Right cardiac atrium (tissue), 5 donors: ENCODE data around the gene TYW1. TPM values are rescaled to one million over a fixed set of nuclear protein-coding genes. Genes with fewer than 3 reads are reported as not detected.
"Not testable (repeated sequence)": the region's sequence is repeated elsewhere in the genome, so short reads cannot be mapped to it uniquely, and the experiment has no call there.

Source experiments
- ATAC-seq, 2 donors: fragments of 200-7000 bp; cut with Tn5 transposase; one replicate each; pipeline versions ENCODE4 v1.8.0 to v1.9.1; 2020; ENCODE audit warnings: moderate library complexity in 2 of 2, mild to moderate bottlenecking in 1 of 2
- DNase-seq, 3 donors: peaks; one replicate each; pipeline ENCODE4 v3.0.0-alpha.2; 2020
- H3K27ac ChIP-seq: one replicate; pipeline ENCODE4 v1.5.1; 2013; ENCODE audit warnings: mild to moderate bottlenecking, low read length, control low read depth, moderate library complexity
- H3K27me3 ChIP-seq: one replicate; pipeline ENCODE4 v1.6.1; 2013; ENCODE audit not compliant: control insufficient read depth, insufficient read depth
- H3K4me1 ChIP-seq: one replicate; pipeline ENCODE4 v1.6.1; 2013; ENCODE audit warnings: low read length; ENCODE audit not compliant: control insufficient read depth, insufficient read depth
- H3K4me3 ChIP-seq: one replicate; pipeline ENCODE4 v1.5.1; 2013; ENCODE audit warnings: low read length, control low read depth
- H3K9me3 ChIP-seq: one replicate; pipeline ENCODE4 v1.6.1; 2013; ENCODE audit warnings: low read length; ENCODE audit not compliant: control insufficient read depth
- WGBS: extraction: QIAGEN DNeasy Blood & Tissue Kit; methylation state at CpG from one replicate; pipeline ENCODE4 v1.1.7; 2013; 5-methylcytosine and 5-hydroxymethylcytosine counted together
- intact Hi-C, 4 donors: fragments of 100-400 bp; cut with DNase I; formaldehyde crosslinking; loops; one replicate each; pipeline versions ENCODE4 v1.11.0 to v1.14.0; 2022 to 2023
- polyA plus RNA-seq: library from polyadenylated mRNA; stranded (reverse); fragments of 200-250 nt; gene quantifications from one replicate; pipeline ENCODE4 v1.2.3, GENCODE V29; 2013
- total RNA-seq, 4 donors: library from RNA; stranded (reverse); fragmentation: NEBNext Ultra II Directional; extraction: Animal tissue kit (Norgen Biotek cat#: 25700); gene quantifications; one replicate each; pipeline ENCODE4 v1.2.1, GENCODE V29; 2021
- donor health status: healthy with polysubstance abuse.
- donor health status: DM: no; HTN: yes; CAD: no.
- donor health status: DM: no; HTN: no; CAD: no.
- donor health status: DM: no; HTN: yes; CAD: no; lungs with severe emphysema.
- donor health status: DM: yes; HTN: yes; CAD: no.

The TYW1 gene
- total and polyA plus RNA-seq, 5 donors: 7.0 to 12.1 (median 11.7) TPM

DNA sequence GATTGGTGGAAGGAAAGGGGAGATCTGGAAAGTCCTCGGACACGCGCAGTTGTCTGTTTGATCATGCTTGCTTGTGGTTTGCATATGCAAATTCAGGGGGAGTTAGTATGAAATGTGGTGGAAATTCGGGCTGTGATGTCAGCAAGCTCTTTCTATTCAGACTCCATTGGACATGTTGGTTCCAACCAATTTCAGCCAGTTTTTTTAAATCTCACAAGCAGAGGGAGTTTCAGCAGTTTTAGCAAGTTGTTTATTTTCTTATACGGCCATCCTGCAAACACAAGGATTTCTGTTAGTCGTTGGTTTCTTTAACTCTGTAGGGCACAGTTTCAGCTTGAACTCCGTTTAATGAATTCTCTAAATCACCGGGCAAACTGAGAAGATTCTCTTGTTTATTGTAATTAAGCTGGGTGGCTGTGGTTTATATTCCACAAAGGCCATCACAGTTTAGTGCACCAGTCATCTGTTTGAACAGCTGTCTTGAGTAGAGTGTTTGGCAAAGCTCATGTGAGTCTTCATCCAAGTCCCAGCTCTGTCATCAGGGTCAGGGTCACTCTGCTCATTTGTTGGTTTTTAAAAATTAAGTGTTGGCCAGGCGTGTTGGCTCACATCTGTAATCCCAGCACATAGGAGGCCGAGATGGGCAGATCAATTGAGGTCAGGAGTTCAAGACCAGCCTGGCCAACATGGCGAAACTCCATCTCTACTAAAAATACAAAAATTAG lies 196.4 kb downstream of the TYW1 start:
- H3K27ac ChIP-seq, intact Hi-C loops, H3K4me3 ChIP-seq, H3K4me1 ChIP-seq, H3K27me3 ChIP-seq, H3K9me3 ChIP-seq: not testable (repeated sequence)
- 59% methylated on average over 11 of the region's 11 CpGs for WGBS
- ATAC-seq: peak; percentile 88 to 93
- DNase-seq: peak; percentile 42 to 66 (median 62)

DNA sequence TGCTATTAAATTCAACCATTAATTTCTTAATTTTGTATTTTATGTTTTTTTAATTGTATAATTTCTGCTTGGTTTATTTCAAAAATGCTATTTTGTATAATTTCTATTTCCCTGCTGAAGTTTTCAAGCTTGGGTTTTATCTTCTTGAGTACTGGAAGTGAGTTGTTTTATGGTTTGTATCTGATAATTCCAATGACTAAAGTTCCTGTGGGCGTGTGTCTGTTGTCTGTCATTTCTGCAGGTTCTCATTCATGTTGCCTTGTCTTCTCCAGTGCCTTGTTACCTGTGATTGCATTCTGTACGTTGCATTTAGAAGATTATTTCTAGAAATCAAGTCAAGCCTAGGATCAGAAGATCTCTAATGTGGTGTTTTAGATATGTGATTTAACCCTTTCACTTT lies 199.5 kb downstream of the TYW1 start:
- ATAC-seq, H3K27me3 ChIP-seq, H3K9me3 ChIP-seq, H3K4me1 ChIP-seq, H3K27ac ChIP-seq, intact Hi-C loops, H3K4me3 ChIP-seq, DNase-seq: not testable (repeated sequence)
- WGBS: 90% methylated on average over 2 of the region's 2 CpGs

DNA sequence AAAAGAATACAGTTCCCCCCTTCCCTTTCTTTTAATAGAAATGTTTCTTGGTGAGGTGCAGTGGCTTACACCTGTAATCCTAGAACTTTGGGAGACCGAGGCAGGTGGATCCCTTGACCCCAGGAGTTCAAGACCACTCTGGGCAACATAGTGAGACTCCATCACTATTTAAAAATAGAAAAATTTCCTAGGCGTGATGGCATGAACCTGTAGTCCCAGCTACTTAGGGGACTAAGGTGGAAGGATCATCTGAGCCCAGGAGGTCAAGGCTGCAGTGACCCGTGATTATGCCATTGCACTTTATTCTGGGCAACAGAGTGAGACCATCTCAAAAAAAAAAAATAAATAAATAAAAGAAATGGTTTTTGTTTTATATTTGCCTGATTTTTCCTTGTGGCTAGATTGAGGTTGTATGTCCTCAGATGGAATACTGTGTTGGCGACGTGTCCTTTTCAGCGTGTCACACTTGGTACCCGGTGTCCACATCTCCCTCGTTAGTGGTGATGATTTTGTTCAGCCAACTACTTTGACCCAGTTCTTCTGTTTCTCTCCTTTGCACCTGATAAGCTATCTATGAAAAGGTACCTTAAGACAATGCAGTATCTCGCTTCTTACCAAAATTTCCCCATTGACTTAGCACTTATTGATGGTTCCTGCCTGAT lies 202.4 kb downstream of the TYW1 start:
- WGBS: 88% methylated on average over 8 of the region's 9 CpGs
- H3K4me1 ChIP-seq, DNase-seq, H3K27me3 ChIP-seq, H3K9me3 ChIP-seq, ATAC-seq, intact Hi-C loops, H3K4me3 ChIP-seq, H3K27ac ChIP-seq: not testable (repeated sequence)

DNA sequence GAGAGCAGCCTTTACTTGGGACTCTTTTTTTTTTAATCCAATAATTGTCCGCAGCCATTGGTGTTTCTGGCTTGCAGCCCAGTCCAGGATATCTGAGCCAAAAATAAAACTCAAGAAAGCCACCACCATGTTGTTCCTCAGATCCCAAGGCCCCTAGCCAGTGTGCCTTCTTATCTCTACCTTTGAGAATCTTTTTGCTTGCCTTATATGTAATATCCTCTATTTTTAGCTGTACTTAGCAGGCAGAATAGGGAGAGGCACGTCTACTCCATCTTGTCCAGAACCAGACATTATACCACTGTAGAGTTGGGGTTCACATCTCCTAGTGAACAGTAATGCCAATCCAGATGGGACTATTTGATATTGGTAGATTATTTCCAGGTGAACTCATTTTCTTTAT lies 209.1 kb downstream of the TYW1 start:
- WGBS: 32% methylated on average over 2 of the region's 2 CpGs
- peak in 1 of 2 donors; percentile 74 for ATAC-seq
- H3K9me3 ChIP-seq, H3K27ac ChIP-seq, intact Hi-C loops, H3K4me1 ChIP-seq, H3K4me3 ChIP-seq, H3K27me3 ChIP-seq: not testable (repeated sequence)
- DNase-seq: peak in 1 of 3 donors; percentile 45

DNA sequence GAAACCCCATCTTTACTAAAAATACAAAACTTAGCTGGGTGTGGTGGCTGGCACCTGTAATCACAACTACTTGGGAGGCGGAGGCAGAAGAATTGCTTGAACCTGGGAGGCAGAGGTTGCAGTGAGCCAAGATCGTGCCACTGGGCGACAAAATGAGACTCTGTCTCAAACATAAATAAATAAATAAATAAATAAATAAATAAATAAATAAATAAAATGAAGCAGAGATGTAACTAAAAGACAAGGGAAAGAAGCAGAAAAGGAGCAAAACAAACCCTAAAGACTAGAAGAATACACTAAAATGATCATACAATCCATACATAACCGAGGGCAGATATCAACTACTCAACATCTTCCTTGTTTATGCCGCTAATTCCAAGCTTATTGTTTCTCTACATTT lies 209.8 kb downstream of the TYW1 start:
- intact Hi-C loops: no loop called here
- no peaks in the 10 kb centered on the region for H3K4me1 ChIP-seq
- WGBS: 100% methylated on average over 5 of the region's 5 CpGs
- no peak overlapping the region for H3K4me3 ChIP-seq
- ATAC-seq (no peak), DNase-seq (no peak)
- H3K27me3 ChIP-seq: no peaks in the 10 kb centered on the region
- H3K27ac ChIP-seq: no peak overlapping the region
- H3K9me3 ChIP-seq: no peaks in the 10 kb centered on the region

DNA sequence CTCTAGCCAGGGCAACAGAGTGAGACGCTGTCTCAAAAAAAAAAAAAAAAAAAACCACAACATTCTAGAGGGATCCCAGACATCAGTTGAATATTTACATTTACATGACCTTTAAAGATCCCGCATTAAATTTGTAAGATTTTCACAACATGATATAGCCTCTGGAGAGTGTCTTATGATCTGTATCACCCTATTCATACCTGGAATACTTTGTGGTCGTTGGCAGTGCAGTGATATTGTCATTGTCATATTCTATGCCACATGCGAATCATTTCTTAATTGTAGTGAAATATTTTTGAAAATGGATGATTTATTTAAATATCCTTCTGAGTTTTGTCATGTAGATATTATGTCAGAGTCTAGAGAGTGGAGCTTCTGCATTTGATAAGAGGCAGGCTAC lies 212.0 kb downstream of the TYW1 start:
- intact Hi-C loops: not testable (repeated sequence)

DNA sequence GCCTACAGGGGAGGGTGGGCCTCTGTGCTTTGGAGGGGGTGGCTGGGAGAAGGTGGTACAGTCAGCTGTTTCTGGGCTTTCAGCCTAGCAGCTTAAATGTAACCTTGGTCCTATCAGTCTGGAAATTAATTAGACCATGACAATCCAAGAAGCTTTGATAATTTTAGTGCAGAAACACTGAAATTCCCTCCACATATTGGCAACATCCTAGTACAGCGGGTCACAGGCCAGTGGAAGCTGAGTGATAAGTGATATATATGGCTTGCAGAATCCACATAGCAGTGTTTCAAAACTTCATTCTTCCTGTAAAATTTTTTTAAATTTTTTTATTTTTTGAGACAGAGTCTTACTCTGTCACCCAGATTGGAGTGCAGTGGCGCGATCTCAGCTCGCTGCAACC lies 212.6 kb downstream of the TYW1 start:
- no peak overlapping the region for H3K4me3 ChIP-seq
- H3K4me1 ChIP-seq: peaks cover 1% of the 10 kb centered on the region
- intact Hi-C loops: no loop called here
- ATAC-seq (no peak), DNase-seq (no peak)
- no peak overlapping the region for H3K27ac ChIP-seq
- no peaks in the 10 kb centered on the region for H3K9me3 ChIP-seq
- WGBS: 89% methylated on average over 4 of the region's 4 CpGs
- H3K27me3 ChIP-seq: no peaks in the 10 kb centered on the region

More for the DNA sequence above, 212.0 kb downstream of the TYW1 start:
- not testable (repeated sequence) for DNase-seq, H3K9me3 ChIP-seq, ATAC-seq, H3K4me1 ChIP-seq, H3K27me3 ChIP-seq, H3K4me3 ChIP-seq, H3K27ac ChIP-seq
- 92% methylated on average over 4 of the region's 4 CpGs for WGBS

DNA sequence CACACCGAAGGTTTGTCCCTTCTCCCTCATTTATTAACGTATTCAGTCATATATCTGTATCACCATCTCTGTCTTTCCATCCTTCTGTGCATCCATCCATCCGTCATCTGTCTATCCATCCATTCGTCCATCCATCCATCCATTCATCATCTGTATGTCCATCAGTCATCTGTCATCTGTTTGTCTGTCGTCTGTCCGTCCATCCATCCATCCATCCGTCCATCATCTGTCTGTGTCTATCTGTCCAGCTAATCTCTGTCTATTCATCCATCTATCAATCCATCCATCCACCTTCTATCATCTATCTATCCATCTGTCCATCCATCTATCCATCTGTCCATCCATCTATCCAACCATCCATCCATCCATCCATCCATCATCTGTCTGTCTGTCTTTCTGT lies 213.9 kb downstream of the TYW1 start:
- no peak for ATAC-seq
- intact Hi-C loops: no loop called here
- 98% methylated on average over 7 of the region's 7 CpGs for WGBS
- Histone ChIP-seq H3K27ac (no peak overlapping the region), H3K27me3 (no peaks in the 10 kb centered on the region), H3K9me3 (no peaks in the 10 kb centered on the region), H3K4me3 (no peak overlapping the region), H3K4me1 (peaks cover 1% of the 10 kb centered on the region)
- no peak for DNase-seq

DNA sequence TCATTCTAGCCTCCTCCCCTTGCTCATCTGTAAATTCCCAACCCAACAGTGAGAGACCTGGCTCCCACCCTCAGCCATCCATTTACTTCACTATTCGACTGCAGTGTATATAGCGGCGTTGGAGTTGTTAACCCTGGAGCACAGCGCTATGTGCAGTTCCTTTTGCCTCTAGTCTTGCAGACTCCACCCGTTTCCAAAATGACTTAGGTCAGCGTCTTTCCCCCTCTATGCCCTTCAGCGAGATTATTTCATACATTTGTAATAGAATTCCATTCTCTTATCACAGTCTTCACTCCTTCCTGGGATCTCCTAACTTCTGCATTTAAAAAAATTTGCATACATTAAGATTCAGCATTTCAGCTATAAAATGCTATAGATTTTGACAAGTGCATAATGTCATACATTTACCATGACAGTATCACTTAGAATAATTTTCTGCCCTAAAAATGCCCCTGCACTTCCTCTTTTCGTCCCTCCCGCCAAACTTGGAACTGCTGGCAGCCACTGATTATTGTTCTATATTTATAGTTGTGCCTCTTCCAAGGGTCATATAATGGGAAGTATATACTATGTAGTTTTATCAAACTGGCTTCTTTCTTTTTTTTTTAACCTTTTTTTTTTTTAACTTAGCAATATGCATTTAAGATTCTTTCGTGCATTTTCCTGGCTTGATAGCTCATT lies 215.2 kb downstream of the TYW1 start:
- WGBS: 52% methylated on average over 10 of the region's 10 CpGs
- DNase-seq, H3K4me3 ChIP-seq, H3K9me3 ChIP-seq, ATAC-seq, H3K27me3 ChIP-seq, H3K27ac ChIP-seq, intact Hi-C loops, H3K4me1 ChIP-seq: not testable (repeated sequence)

DNA sequence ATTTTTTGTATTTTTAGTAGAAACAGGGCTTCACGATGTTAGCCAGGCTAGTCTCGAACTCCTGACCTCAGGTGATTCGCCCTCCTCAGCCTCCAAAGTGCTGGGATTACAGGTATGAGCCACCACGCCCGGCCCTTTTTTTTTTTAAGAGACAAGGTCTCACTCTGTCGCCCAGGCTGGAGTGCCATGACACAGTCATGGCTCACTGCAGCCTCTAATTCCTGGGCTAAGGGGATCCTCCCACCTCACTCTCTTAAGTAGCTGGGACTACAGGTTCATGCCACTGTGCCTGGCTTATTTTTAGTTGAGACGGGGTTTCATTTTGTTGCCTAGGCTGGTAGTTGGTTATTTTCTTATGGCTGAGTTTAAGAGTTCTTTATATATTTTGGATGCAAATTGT lies 216.4 kb downstream of the TYW1 start:
- ATAC-seq, H3K27ac ChIP-seq, H3K9me3 ChIP-seq, H3K4me3 ChIP-seq, DNase-seq, H3K27me3 ChIP-seq, H3K4me1 ChIP-seq, intact Hi-C loops: not testable (repeated sequence)
- 95% methylated on average over 7 of the region's 7 CpGs for WGBS

DNA sequence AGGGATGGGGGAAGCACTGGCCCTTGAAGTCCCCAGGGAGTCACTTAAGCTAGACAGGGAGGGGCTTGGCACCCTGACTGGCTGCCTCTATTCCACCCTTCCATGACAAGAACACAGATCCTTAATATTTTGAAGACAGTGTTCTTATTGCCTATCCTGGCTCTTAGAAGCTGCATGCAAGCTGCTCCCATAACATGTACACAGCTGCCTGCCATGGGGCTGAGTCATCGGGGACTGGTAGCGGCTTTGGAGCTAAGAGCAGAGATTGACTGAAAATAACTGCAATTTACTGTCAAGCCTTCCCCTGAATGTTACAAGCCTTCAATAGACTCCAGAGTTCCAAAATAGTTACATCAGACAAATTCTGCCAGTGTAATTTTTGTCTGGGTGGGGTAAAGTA lies 226.9 kb downstream of the TYW1 start:
- not testable (repeated sequence) for H3K27ac ChIP-seq

More for the DNA sequence above, 226.9 kb downstream of the TYW1 start:
- H3K4me3 ChIP-seq, intact Hi-C loops, H3K27me3 ChIP-seq, H3K4me1 ChIP-seq, H3K9me3 ChIP-seq: not testable (repeated sequence)
- DNase-seq (peak in 2 of 3 donors; percentile 21 to 32), ATAC-seq (peak in 1 of 2 donors; percentile 43)
- 63% methylated on average over 2 of the region's 2 CpGs for WGBS
